Measurements from ENCODE around the gene ERCC8.

- TF ChIP-seq POLR2A (IDR thresholded peaks at IDR 0.05; ENCODE audit: borderline replicate concordance, extremely low read depth, insufficient read depth, insufficient read length) (no peak), CTCF (IDR thresholded peaks at IDR 0.05 in 2 of 3, conservative IDR thresholded peaks at IDR 0.05 in 1 of 3; ENCODE audit: borderline replicate concordance in 1 of 3, insufficient read depth in 1 of 3, low read depth in 2 of 3, low read length in 2 of 3) (no peak), ZNF274 (IDR thresholded peaks at IDR 0.05; ENCODE audit: low read depth, low read length) (no peak), SP1 (IDR thresholded peaks at IDR 0.05; ENCODE audit: low read depth) (no peak), EZH2 (IDR thresholded peaks at IDR 0.05) (no peak), YY1 (IDR thresholded peaks at IDR 0.05; ENCODE audit: extremely low read depth, insufficient replicate concordance, low read depth, low read length) (no peak), MAX (IDR thresholded peaks at IDR 0.05) (no peak), POLR2AphosphoS5 (IDR thresholded peaks at IDR 0.05; ENCODE audit: low read depth, low read length) (no peak), RAD21 (IDR thresholded peaks at IDR 0.05; ENCODE audit: low read depth) (no peak), ZBTB33 (IDR thresholded peaks at IDR 0.05; ENCODE audit: extremely low read depth, insufficient replicate concordance, low read length) (no peak)
Measured at GRCh38 chr5:60958088-60958487, 13.2 kb upstream of the ERCC8 start.
